ENCODE data around the gene EXD3. TPM values are rescaled to one million over a fixed set of nuclear protein-coding genes. Genes with fewer than 3 reads are reported as not detected.
"Not testable (repeated sequence)": the region's sequence is repeated elsewhere in the genome, so short reads cannot be mapped to it uniquely, and the experiment has no call there.

EXD3 gene
- total and polyA plus RNA-seq, 2 of the 13 experiments (the other 11 are each of a cell fraction or from before 2014, with no cell fraction given), result 2.7 to 4.8 TPM

DNA sequence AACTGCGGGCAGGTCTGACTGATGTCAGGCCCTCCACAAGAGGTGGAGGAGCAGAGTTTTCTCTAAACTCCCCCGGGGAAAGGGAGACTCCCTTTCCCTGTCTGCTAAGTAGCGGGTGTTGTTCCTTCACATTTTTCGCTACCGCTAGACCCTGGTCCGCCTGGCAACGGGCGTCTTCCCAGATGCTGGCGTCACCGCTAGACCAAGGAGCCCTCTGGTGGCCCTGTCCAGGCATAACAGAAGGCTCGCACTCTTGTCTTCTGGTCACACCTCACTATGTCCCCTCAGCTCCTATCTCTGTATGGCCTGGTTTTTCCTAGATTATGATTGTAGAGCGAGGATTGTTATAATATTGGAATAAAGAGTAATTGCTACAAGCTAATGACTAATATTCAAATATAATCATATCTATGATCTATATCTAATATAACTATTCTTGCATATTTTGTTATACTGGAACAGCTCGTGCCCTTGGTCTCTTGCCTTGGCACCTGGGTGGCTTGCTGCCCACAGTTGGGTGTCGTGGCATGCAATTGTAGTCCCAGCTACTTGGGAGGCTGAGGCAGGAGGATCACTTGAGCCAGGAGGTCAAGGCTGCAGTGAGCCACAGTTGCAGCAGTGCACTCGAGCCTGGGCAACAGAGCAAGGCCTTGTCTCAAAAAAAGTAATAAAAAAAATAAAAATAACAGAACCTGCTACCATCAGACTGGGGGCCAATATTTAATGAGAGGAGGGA is 160.6 kb downstream of the EXD3 start:
- H3K4me1 ChIP-seq (ENCODE audit: insufficient read depth, low read length); in situ Hi-C loops (cut with HindIII; ENCODE audit: extremely low pct_ligation_motif_present, low pct_unique_long_range_greater_than_20kb); H2AFZ ChIP-seq (ENCODE audit: low read length); BruUV-seq (replicated peaks); H3K4me3 ChIP-seq (replicated peaks in 1 of 3; ENCODE audit: insufficient read depth in 1 of 3, low read depth in 2 of 3, low read length in 3 of 3); intact Hi-C loops (cut with micrococcal nuclease; ENCODE audit: unreplicated experiment); FAIRE-seq; H3K9me3 ChIP-seq (ENCODE audit: low read length); H3K27me3 ChIP-seq (ENCODE audit: control insufficient read depth in 1 of 2, insufficient read depth in 2 of 2, low read length in 2 of 2); H3K9ac ChIP-seq (ENCODE audit: insufficient read depth, low read depth, low read length); H3K4me2 ChIP-seq (ENCODE audit: low read depth, low read length); DNase-seq (ENCODE audit: low spot score); H4K20me1 ChIP-seq (ENCODE audit: insufficient read depth, low read length); ATAC-seq; H3K79me2 ChIP-seq (ENCODE audit: insufficient read depth, low read length); H3K27ac ChIP-seq (ENCODE audit: extremely low read length, insufficient read depth, low read length): not testable (repeated sequence)
- TF ChIP-seq, protein P1, sequence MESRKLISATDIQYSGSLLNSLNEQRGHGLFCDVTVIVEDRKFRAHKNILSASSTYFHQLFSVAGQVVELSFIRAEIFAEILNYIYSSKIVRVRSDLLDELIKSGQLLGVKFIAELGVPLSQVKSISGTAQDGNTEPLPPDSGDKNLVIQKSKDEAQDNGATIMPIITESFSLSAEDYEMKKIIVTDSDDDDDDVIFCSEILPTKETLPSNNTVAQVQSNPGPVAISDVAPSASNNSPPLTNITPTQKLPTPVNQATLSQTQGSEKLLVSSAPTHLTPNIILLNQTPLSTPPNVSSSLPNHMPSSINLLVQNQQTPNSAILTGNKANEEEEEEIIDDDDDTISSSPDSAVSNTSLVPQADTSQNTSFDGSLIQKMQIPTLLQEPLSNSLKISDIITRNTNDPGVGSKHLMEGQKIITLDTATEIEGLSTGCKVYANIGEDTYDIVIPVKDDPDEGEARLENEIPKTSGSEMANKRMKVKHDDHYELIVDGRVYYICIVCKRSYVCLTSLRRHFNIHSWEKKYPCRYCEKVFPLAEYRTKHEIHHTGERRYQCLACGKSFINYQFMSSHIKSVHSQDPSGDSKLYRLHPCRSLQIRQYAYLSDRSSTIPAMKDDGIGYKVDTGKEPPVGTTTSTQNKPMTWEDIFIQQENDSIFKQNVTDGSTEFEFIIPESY (CRISPR knock-in tag; IDR thresholded peaks at IDR 0.05), result peak; percentile 99
- 0 out of 2 replicates have a peak, but pooled peaks have one; percentile 26 for TF ChIP-seq ERF (CRISPR knock-in tag; IDR thresholded peaks at IDR 0.05)
- TF ChIP-seq RFX5 (IDR thresholded peaks at IDR 0.05; ENCODE audit: low read depth, low read length), result peak; percentile 48; the same call in 1 of the 2 replicates
- TF ChIP-seq, protein P2, sequence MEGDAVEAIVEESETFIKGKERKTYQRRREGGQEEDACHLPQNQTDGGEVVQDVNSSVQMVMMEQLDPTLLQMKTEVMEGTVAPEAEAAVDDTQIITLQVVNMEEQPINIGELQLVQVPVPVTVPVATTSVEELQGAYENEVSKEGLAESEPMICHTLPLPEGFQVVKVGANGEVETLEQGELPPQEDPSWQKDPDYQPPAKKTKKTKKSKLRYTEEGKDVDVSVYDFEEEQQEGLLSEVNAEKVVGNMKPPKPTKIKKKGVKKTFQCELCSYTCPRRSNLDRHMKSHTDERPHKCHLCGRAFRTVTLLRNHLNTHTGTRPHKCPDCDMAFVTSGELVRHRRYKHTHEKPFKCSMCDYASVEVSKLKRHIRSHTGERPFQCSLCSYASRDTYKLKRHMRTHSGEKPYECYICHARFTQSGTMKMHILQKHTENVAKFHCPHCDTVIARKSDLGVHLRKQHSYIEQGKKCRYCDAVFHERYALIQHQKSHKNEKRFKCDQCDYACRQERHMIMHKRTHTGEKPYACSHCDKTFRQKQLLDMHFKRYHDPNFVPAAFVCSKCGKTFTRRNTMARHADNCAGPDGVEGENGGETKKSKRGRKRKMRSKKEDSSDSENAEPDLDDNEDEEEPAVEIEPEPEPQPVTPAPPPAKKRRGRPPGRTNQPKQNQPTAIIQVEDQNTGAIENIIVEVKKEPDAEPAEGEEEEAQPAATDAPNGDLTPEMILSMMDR (CRISPR knock-in tag; IDR thresholded peaks at IDR 0.05), result peak; percentile 54
- peak; percentile 20; the same call in 1 of the 2 replicates for TF ChIP-seq RAD21 (CRISPR knock-in tag; IDR thresholded peaks at IDR 0.05)
- peak; percentile 21; the same call in 1 of the 2 replicates for TF ChIP-seq KDM2A (CRISPR knock-in tag; IDR thresholded peaks at IDR 0.05; ENCODE audit: borderline replicate concordance, low read depth)
- peak; percentile 86 for TF ChIP-seq ZBTB38 (CRISPR knock-in tag; IDR thresholded peaks at IDR 0.05)
- peak; percentile 51 for TF ChIP-seq STAG1 (CRISPR knock-in tag; IDR thresholded peaks at IDR 0.05)
- ChIA-PET CTCF (ENCODE audit: low intra/inter-chr PET ratio, low total read pairs) (interaction anchor here (0.9 to 2.1 kb wide), 2 partner anchors 26 to 74 kb away, joined by 3 to 13 read pairs; partner anchors contain the start of genes ANAPC2 and SSNA1), POLR2A (interaction anchor here (0.8 to 14.2 kb wide), 5 partner anchors 15 to 33 kb away, joined by 3 to 317 read pairs (median 5); partner anchors contain the start of genes TOR4A and TUBB4B)
- peaks cover 13 to 20% of the 10 kb centered on the region in 2 experiments; a peak in 4 of 5 replicates for H3K36me3 ChIP-seq (replicated peaks in 1 of 2; ENCODE audit: control insufficient read depth in 1 of 2, insufficient read depth in 2 of 2, low read length in 2 of 2)
- WGBS (ENCODE audit: low lambda C conversion rate), result 47% methylated on average over 14 of the region's 15 CpGs

Small RNA genes lying within 50 kb of the gene (microRNA-seq; reads per million reads assigned to microRNA genes)
- gene MIR7114, result 1.9 reads per million, percentile 8 among the genes with 10 or more reads in this experiment

Other genes with a start within 250 kb of the EXD3 start
- gene ANAPC2, start 234.6 kb downstream of the EXD3 start, total RNA-seq (2016; rRNA removed; fragmentation: Illumina TruSeq; extraction: Trizol), result 7.4 and 12.3 TPM in 2 replicates
- gene ANAPC2, start 234.6 kb downstream of the EXD3 start, polyA plus RNA-seq (2011; rRNA removed), result 15.4 and 21.6 TPM in 2 replicates
- gene SSNA1, start 234.5 kb downstream of the EXD3 start, total RNA-seq (2016; rRNA removed; fragmentation: Illumina TruSeq; extraction: Trizol), result 41.2 and 49.4 TPM in 2 replicates
- gene SSNA1, start 234.5 kb downstream of the EXD3 start, polyA plus RNA-seq (2011; rRNA removed), result 35.9 and 44.8 TPM in 2 replicates
- 17.5 and 19.2 TPM in 2 replicates for gene TPRN, start 222.4 kb downstream of the EXD3 start, total RNA-seq (2016; rRNA removed; fragmentation: Illumina TruSeq; extraction: Trizol)
- gene TPRN, start 222.4 kb downstream of the EXD3 start, polyA plus RNA-seq (2011; rRNA removed), result 10.1 and 12.4 TPM in 2 replicates
- 36.7 and 36.9 TPM in 2 replicates for gene TMEM203, start 217.5 kb downstream of the EXD3 start, total RNA-seq (2016; rRNA removed; fragmentation: Illumina TruSeq; extraction: Trizol)
- 23.0 and 23.4 TPM in 2 replicates for gene TMEM203, start 217.5 kb downstream of the EXD3 start, polyA plus RNA-seq (2011; rRNA removed)
- gene NDOR1, start 217.5 kb downstream of the EXD3 start, total RNA-seq (2016; rRNA removed; fragmentation: Illumina TruSeq; extraction: Trizol), result 4.9 and 8.7 TPM in 2 replicates
- 3.6 and 4.2 TPM in 2 replicates for gene NDOR1, start 217.5 kb downstream of the EXD3 start, polyA plus RNA-seq (2011; rRNA removed)
- 1.8 and 2.1 TPM in 2 replicates for gene RNF208, start 200.9 kb downstream of the EXD3 start, total RNA-seq (2016; rRNA removed; fragmentation: Illumina TruSeq; extraction: Trizol)
- 1.6 and 2.0 TPM in 2 replicates for gene RNF208, start 200.9 kb downstream of the EXD3 start, polyA plus RNA-seq (2011; rRNA removed)
- gene CYSRT1, start 198.0 kb downstream of the EXD3 start, total RNA-seq (2016; rRNA removed; fragmentation: Illumina TruSeq; extraction: Trizol), result 2.1 and 3.4 TPM in 2 replicates
- 1.5 and 1.7 TPM in 2 replicates for gene CYSRT1, start 198.0 kb downstream of the EXD3 start, polyA plus RNA-seq (2011; rRNA removed)
- 0.09 and 0.10 TPM in 2 replicates for gene RNF224, start 195.7 kb downstream of the EXD3 start, total RNA-seq (2016; rRNA removed; fragmentation: Illumina TruSeq; extraction: Trizol)
- not detected in 2 replicates for gene RNF224, start 195.7 kb downstream of the EXD3 start, polyA plus RNA-seq (2011; rRNA removed)
- gene SLC34A3, start 192.3 kb downstream of the EXD3 start, total RNA-seq (2016; rRNA removed; fragmentation: Illumina TruSeq; extraction: Trizol), result 0.38 and 1.0 TPM in 2 replicates
- 0.07 and 0.20 TPM in 2 replicates for gene SLC34A3, start 192.3 kb downstream of the EXD3 start, polyA plus RNA-seq (2011; rRNA removed)
- 412 and 481 TPM in 2 replicates for gene TUBB4B, start 181.9 kb downstream of the EXD3 start, total RNA-seq (2016; rRNA removed; fragmentation: Illumina TruSeq; extraction: Trizol)
- gene TUBB4B, start 181.9 kb downstream of the EXD3 start, polyA plus RNA-seq (2011; rRNA removed), result 182 and 243 TPM in 2 replicates
- not detected in 2 replicates for gene STPG3, start 171.9 kb downstream of the EXD3 start, total RNA-seq (2016; rRNA removed; fragmentation: Illumina TruSeq; extraction: Trizol)
- not detected in 2 replicates for gene STPG3, start 171.9 kb downstream of the EXD3 start, polyA plus RNA-seq (2011; rRNA removed)
- 38.7 and 45.8 TPM in 2 replicates for gene NELFB, start 167.8 kb downstream of the EXD3 start, total RNA-seq (2016; rRNA removed; fragmentation: Illumina TruSeq; extraction: Trizol)
- gene NELFB, start 167.8 kb downstream of the EXD3 start, polyA plus RNA-seq (2011; rRNA removed), result 26.5 and 38.0 TPM in 2 replicates
- 7.0 and 14.2 TPM in 2 replicates for gene TOR4A, start 145.4 kb downstream of the EXD3 start, total RNA-seq (2016; rRNA removed; fragmentation: Illumina TruSeq; extraction: Trizol)
- 11.1 and 16.4 TPM in 2 replicates for gene TOR4A, start 145.4 kb downstream of the EXD3 start, polyA plus RNA-seq (2011; rRNA removed)
- gene NRARP, start 120.9 kb downstream of the EXD3 start, total RNA-seq (2016; rRNA removed; fragmentation: Illumina TruSeq; extraction: Trizol), result 0.14 and 0.22 TPM in 2 replicates
- gene NRARP, start 120.9 kb downstream of the EXD3 start, polyA plus RNA-seq (2011; rRNA removed), result 0.46 and 0.73 TPM in 2 replicates
- 0.63 and 1.2 TPM in 2 replicates for gene NOXA1, start 231 bp upstream of the EXD3 start, total RNA-seq (2016; rRNA removed; fragmentation: Illumina TruSeq; extraction: Trizol)
- gene NOXA1, start 231 bp upstream of the EXD3 start, polyA plus RNA-seq (2011; rRNA removed), result 0.78 and 2.1 TPM in 2 replicates
- 0.21 and 0.44 TPM in 2 replicates for gene ENTPD8, start 18.2 kb upstream of the EXD3 start, total RNA-seq (2016; rRNA removed; fragmentation: Illumina TruSeq; extraction: Trizol)
- 0.26 and 0.38 TPM in 2 replicates for gene ENTPD8, start 18.2 kb upstream of the EXD3 start, polyA plus RNA-seq (2011; rRNA removed)
- gene NSMF, start 36.2 kb upstream of the EXD3 start, total RNA-seq (2016; rRNA removed; fragmentation: Illumina TruSeq; extraction: Trizol), result 38.3 and 44.3 TPM in 2 replicates
- gene NSMF, start 36.2 kb upstream of the EXD3 start, polyA plus RNA-seq (2011; rRNA removed), result 183 and 271 TPM in 2 replicates
- 0.21 and 0.42 TPM in 2 replicates for gene PNPLA7, start 127.2 kb upstream of the EXD3 start, total RNA-seq (2016; rRNA removed; fragmentation: Illumina TruSeq; extraction: Trizol)
- gene PNPLA7, start 127.2 kb upstream of the EXD3 start, polyA plus RNA-seq (2011; rRNA removed), result 1.5 and 1.9 TPM in 2 replicates
- gene MRPL41, start 128.7 kb upstream of the EXD3 start, total RNA-seq (2016; rRNA removed; fragmentation: Illumina TruSeq; extraction: Trizol), result 48.9 and 54.0 TPM in 2 replicates
- 20.9 and 23.4 TPM in 2 replicates for gene MRPL41, start 128.7 kb upstream of the EXD3 start, polyA plus RNA-seq (2011; rRNA removed)
- gene DPH7, start 155.8 kb upstream of the EXD3 start, total RNA-seq (2016; rRNA removed; fragmentation: Illumina TruSeq; extraction: Trizol), result 22.6 and 31.6 TPM in 2 replicates
- 27.6 and 36.9 TPM in 2 replicates for gene DPH7, start 155.8 kb upstream of the EXD3 start, polyA plus RNA-seq (2011; rRNA removed)
- 29.6 and 38.7 TPM in 2 replicates for gene ZMYND19, start 167.3 kb upstream of the EXD3 start, total RNA-seq (2016; rRNA removed; fragmentation: Illumina TruSeq; extraction: Trizol)
- 21.3 and 21.8 TPM in 2 replicates for gene ZMYND19, start 167.3 kb upstream of the EXD3 start, polyA plus RNA-seq (2011; rRNA removed)
- gene ARRDC1, start 182.5 kb upstream of the EXD3 start, total RNA-seq (2016; rRNA removed; fragmentation: Illumina TruSeq; extraction: Trizol), result 13.4 and 21.7 TPM in 2 replicates
- gene ARRDC1, start 182.5 kb upstream of the EXD3 start, polyA plus RNA-seq (2011; rRNA removed), result 44.4 and 50.9 TPM in 2 replicates
- gene EHMT1, start 195.8 kb upstream of the EXD3 start, total RNA-seq (2016; rRNA removed; fragmentation: Illumina TruSeq; extraction: Trizol), result 19.2 and 23.0 TPM in 2 replicates
- 27.1 and 32.7 TPM in 2 replicates for gene EHMT1, start 195.8 kb upstream of the EXD3 start, polyA plus RNA-seq (2011; rRNA removed)